ENCODE data around the gene CD300C.

GRCh38 chr17:74531231-74531761 lies 14.6 kb downstream of the CD300C start, which contains the start of gene CD300LB:
- TF ChIP-seq, protein P1, sequence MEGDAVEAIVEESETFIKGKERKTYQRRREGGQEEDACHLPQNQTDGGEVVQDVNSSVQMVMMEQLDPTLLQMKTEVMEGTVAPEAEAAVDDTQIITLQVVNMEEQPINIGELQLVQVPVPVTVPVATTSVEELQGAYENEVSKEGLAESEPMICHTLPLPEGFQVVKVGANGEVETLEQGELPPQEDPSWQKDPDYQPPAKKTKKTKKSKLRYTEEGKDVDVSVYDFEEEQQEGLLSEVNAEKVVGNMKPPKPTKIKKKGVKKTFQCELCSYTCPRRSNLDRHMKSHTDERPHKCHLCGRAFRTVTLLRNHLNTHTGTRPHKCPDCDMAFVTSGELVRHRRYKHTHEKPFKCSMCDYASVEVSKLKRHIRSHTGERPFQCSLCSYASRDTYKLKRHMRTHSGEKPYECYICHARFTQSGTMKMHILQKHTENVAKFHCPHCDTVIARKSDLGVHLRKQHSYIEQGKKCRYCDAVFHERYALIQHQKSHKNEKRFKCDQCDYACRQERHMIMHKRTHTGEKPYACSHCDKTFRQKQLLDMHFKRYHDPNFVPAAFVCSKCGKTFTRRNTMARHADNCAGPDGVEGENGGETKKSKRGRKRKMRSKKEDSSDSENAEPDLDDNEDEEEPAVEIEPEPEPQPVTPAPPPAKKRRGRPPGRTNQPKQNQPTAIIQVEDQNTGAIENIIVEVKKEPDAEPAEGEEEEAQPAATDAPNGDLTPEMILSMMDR (IDR thresholded peaks at IDR 0.05; ENCODE audit: insufficient read depth, low read depth, low read length), result no peak
- no peak for TF ChIP-seq EZH2 (IDR thresholded peaks at IDR 0.05; ENCODE audit: insufficient read depth, low read length)

Measured in astrocyte (in vitro differentiated cells and primary cell).